SK-N-SH (cell line): Measurements from ENCODE around the gene PHEX. TPM values are rescaled to one million over a fixed set of nuclear protein-coding genes. Genes with fewer than 3 reads are reported as not detected.

Experiments
- CTCF ChIA-PET: fragments of 300-600, 350-600 bp; formaldehyde crosslinking; extraction: SDS; loops from one replicate; lab custom pipeline; 2021; lab: Yijun Ruan, JAX
- POLR2A ChIA-PET: fragments of 350-600 bp; sonication (Branson Sonifier 250); formaldehyde crosslinking; extraction: SDS; loops from one replicate; lab custom pipeline; 2020; ENCODE audit warnings: antibody characterized with exemption, inconsistent platforms; lab: Yijun Ruan, JAX
- DNase-seq: peaks from one replicate; pipeline ENCODE4 v3.0.0; 2012
- H2AFZ ChIP-seq: fragments of 200-600 bp; sonication (generic); 2 replicates; pipeline ENCODE4 v1.8.1; 2016; ENCODE audit warnings: antibody characterized with exemption, mild to moderate bottlenecking, low read depth
- H3F3A ChIP-seq: fragments of 200-600 bp; sonication (generic); replicated peaks from 2 replicates; pipeline ENCODE3; 2016; ENCODE audit warnings: antibody characterized with exemption, mild to moderate bottlenecking; ENCODE audit not compliant: insufficient read depth
- H3K27ac ChIP-seq, 2 experiments: fragments of 200-500 bp in 1 of 2; fragments of 200-600 bp in 1 of 2; sonication (Bioruptor generic) in 1 of 2; sonication (generic), shearing (Covaris generic) in 1 of 2; 2 replicates each; pipeline versions ENCODE4 v1.5.1 to v1.6.1; 2014 to 2016; ENCODE audit warnings: low read depth in 2 of 2, inconsistent platforms in 1 of 2, low read length in 1 of 2, mild to moderate bottlenecking in 1 of 2, mixed read lengths in 1 of 2
- H3K27me3 ChIP-seq: fragments of 200-600 bp; sonication (generic), shearing (Covaris generic); 2 replicates; pipeline ENCODE4 v1.6.1; 2016; ENCODE audit warnings: mixed run types; ENCODE audit not compliant: insufficient read depth
- H3K36me3 ChIP-seq, 2 experiments: fragments of 200-500 bp in 1 of 2; fragments of 200-600 bp in 1 of 2; sonication (Bioruptor generic) in 1 of 2; sonication (generic) in 1 of 2; replicated peaks in 1 of 2; 2 replicates each; pipeline versions ENCODE3 to v1.5.1; 2014 to 2016; ENCODE audit warnings: low read length in 1 of 2, mild to moderate bottlenecking in 1 of 2; ENCODE audit not compliant: insufficient read depth in 2 of 2, control insufficient read depth in 1 of 2
- H3K4me1 ChIP-seq, 2 experiments: fragments of 200-500 bp in 1 of 2; fragments of 200-600 bp in 1 of 2; sonication (Bioruptor generic) in 1 of 2; sonication (generic), shearing (Covaris generic) in 1 of 2; 2 replicates each; pipeline versions ENCODE4 v1.5.1 to v1.6.1; 2014 to 2016; ENCODE audit warnings: low read depth in 1 of 2, low read length in 1 of 2, mixed run types in 1 of 2; ENCODE audit not compliant: insufficient read depth in 2 of 2, control insufficient read depth in 1 of 2
- H3K4me2 ChIP-seq: fragments of 200-600 bp; sonication (generic), shearing (Covaris generic); 2 replicates; pipeline ENCODE4 v1.6.1; 2017; ENCODE audit warnings: mixed run types
- H3K4me3 ChIP-seq, 2 experiments: fragments of 200-500 bp in 1 of 2; fragments of 200-600 bp in 1 of 2; sonication (Bioruptor generic) in 1 of 2; sonication (generic), shearing (Covaris generic) in 1 of 2; 2 replicates each; pipeline versions ENCODE4 v1.5.1 to v1.8.1; 2014 to 2016; ENCODE audit warnings: low read depth in 2 of 2, inconsistent platforms in 1 of 2, low read length in 1 of 2, mild to moderate bottlenecking in 1 of 2, mixed read lengths in 1 of 2, moderate library complexity in 1 of 2
- H3K79me2 ChIP-seq: fragments of 200-600 bp; sonication (generic); 2 replicates; pipeline ENCODE4 v1.8.1; 2017; ENCODE audit warnings: mild to moderate bottlenecking; ENCODE audit not compliant: insufficient read depth
- H3K9ac ChIP-seq: fragments of 200-600 bp; sonication (generic); 2 replicates; pipeline ENCODE4 v1.6.1; 2017; ENCODE audit warnings: mixed run types
- H3K9me2 ChIP-seq: fragments of 200-600 bp; sonication (generic); 2 replicates; pipeline ENCODE4 v1.6.1; 2017; ENCODE audit warnings: mixed run types
- H3K9me3 ChIP-seq: fragments of 200-600 bp; sonication (generic); 2 replicates; pipeline ENCODE4 v1.6.1; 2017; ENCODE audit warnings: mixed run types, mild to moderate bottlenecking, moderate library complexity
- H4K20me1 ChIP-seq: fragments of 200-600 bp; sonication (generic); 2 replicates; pipeline ENCODE4 v1.6.1; 2017; ENCODE audit warnings: mild to moderate bottlenecking, mixed run types; ENCODE audit not compliant: insufficient read depth
- FOXJ3 ChIP-seq: sonication (generic); formaldehyde crosslinking; IDR thresholded peaks from 2 replicates; pipeline ENCODE4 v1.5.1; 2020; ENCODE audit warnings: mild to moderate bottlenecking, missing genetic modification reagents
- MEF2A ChIP-seq: IDR thresholded peaks from 2 replicates; pipeline ENCODE4 v1.4.0; 2012; ENCODE audit warnings: low read depth, borderline replicate concordance
- NFIC ChIP-seq: IDR thresholded peaks from 2 replicates; pipeline ENCODE4 v1.4.0; 2012; ENCODE audit warnings: borderline replicate concordance
- NRF1 ChIP-seq: IDR thresholded peaks from 2 replicates; pipeline ENCODE4 v1.6.1; 2012; ENCODE audit warnings: low read depth, mild to moderate bottlenecking, low read length
- POLR2AphosphoS5 ChIP-seq: IDR thresholded peaks from 2 replicates; pipeline ENCODE4 v1.6.1; 2012; ENCODE audit warnings: low read depth, low read length
- RAD21 ChIP-seq: IDR thresholded peaks from 2 replicates; pipeline ENCODE4 v1.6.1; 2012; ENCODE audit warnings: mild to moderate bottlenecking, low read length
- RXRA ChIP-seq: IDR thresholded peaks from 2 replicates; pipeline ENCODE4 v1.4.0; 2012; ENCODE audit warnings: low read depth, mild to moderate bottlenecking, borderline replicate concordance
- SIN3A ChIP-seq: IDR thresholded peaks from 2 replicates; pipeline ENCODE4 v1.6.1; 2012; ENCODE audit warnings: low read depth, mild to moderate bottlenecking, low read length, moderate library complexity, borderline replicate concordance
- TAF1 ChIP-seq: IDR thresholded peaks from 2 replicates; pipeline ENCODE4 v1.6.1; 2012; ENCODE audit warnings: low read depth, mild to moderate bottlenecking, low read length, moderate library complexity, borderline replicate concordance
- YY1 ChIP-seq: IDR thresholded peaks from 2 replicates; pipeline ENCODE4 v1.4.0; 2012; ENCODE audit warnings: low read depth, mild to moderate bottlenecking
- WGBS: methylation state at CpG from one replicate; pipeline ENCODE4 v1.1.6; 2017; ENCODE audit warnings: low lambda C conversion rate; 5-methylcytosine and 5-hydroxymethylcytosine counted together
- polyA plus RNA-seq, 3 experiments: library from polyadenylated mRNA; depleted of rRNA; stranded (reverse); fragments of >200 nt; gene quantifications; 2 replicates each; pipeline ENCODE4 v1.2.3, GENCODE V29; 2012
- TF ChIP-seq, protein P1 (sequence below): IDR thresholded peaks from 2 replicates; pipeline ENCODE4 v1.6.1; 2012; ENCODE audit warnings: mild to moderate bottlenecking, low read depth, low read length, moderate library complexity
- TF ChIP-seq, protein P2 (sequence below): IDR thresholded peaks from 2 replicates; pipeline ENCODE4; 2012
- TF ChIP-seq, protein P3 (sequence below): IDR thresholded peaks from 2 replicates; pipeline ENCODE4 v1.4.0; 2012; ENCODE audit warnings: low read depth
- TF ChIP-seq, protein P4 (sequence below): IDR thresholded peaks from 2 replicates; pipeline ENCODE4 v1.4.0; 2012; ENCODE audit warnings: low read depth, borderline replicate concordance
- TF ChIP-seq, protein P5 (sequence below): fragments of 200-600 bp; sonication (generic); IDR thresholded peaks from 2 replicates; pipeline ENCODE4 v1.6.1; 2017; ENCODE audit warnings: antibody characterized with exemption, mild to moderate bottlenecking, moderate library complexity

PHEX gene
- polyA plus RNA-seq, 1 of the 3 experiments (the other 2 are of a cell fraction): 0.35 TPM

DNA sequence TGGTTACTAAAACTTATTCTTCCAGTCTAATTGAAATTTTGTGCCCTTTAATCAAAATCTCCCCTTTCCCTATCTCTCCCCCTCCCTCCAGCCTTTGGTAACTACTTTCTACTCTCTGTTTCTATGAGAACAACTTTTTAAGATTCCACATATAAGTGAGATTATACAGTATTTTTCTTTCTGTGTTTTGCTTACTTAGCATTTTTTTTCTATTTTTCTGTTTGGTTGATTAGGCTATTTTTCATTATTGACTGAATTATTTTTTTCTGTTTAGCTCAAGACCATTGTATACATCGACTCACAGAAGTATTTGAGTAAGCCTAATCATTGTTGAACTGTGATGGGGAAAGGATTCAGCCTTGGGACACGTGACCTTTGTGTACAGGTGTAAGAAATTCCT is 116.4 kb downstream of the PHEX start:
- H3K9me2 ChIP-seq: no peaks in the 10 kb centered on the region
- 40% methylated on average over 2 of the region's 2 CpGs for WGBS
- H3K9ac ChIP-seq: no peak overlapping the region
- TF ChIP-seq RAD21 (no peak), YY1 (no peak), MEF2A (no peak), SIN3A (no peak), FOXJ3 (CRISPR knock-in tag) (no peak), NFIC (no peak), RXRA (no peak), NRF1 (no peak), POLR2AphosphoS5 (no peak), TAF1 (no peak)
- TF ChIP-seq, protein P1, sequence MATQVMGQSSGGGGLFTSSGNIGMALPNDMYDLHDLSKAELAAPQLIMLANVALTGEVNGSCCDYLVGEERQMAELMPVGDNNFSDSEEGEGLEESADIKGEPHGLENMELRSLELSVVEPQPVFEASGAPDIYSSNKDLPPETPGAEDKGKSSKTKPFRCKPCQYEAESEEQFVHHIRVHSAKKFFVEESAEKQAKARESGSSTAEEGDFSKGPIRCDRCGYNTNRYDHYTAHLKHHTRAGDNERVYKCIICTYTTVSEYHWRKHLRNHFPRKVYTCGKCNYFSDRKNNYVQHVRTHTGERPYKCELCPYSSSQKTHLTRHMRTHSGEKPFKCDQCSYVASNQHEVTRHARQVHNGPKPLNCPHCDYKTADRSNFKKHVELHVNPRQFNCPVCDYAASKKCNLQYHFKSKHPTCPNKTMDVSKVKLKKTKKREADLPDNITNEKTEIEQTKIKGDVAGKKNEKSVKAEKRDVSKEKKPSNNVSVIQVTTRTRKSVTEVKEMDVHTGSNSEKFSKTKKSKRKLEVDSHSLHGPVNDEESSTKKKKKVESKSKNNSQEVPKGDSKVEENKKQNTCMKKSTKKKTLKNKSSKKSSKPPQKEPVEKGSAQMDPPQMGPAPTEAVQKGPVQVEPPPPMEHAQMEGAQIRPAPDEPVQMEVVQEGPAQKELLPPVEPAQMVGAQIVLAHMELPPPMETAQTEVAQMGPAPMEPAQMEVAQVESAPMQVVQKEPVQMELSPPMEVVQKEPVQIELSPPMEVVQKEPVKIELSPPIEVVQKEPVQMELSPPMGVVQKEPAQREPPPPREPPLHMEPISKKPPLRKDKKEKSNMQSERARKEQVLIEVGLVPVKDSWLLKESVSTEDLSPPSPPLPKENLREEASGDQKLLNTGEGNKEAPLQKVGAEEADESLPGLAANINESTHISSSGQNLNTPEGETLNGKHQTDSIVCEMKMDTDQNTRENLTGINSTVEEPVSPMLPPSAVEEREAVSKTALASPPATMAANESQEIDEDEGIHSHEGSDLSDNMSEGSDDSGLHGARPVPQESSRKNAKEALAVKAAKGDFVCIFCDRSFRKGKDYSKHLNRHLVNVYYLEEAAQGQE: no peak
- TF ChIP-seq, protein P2, sequence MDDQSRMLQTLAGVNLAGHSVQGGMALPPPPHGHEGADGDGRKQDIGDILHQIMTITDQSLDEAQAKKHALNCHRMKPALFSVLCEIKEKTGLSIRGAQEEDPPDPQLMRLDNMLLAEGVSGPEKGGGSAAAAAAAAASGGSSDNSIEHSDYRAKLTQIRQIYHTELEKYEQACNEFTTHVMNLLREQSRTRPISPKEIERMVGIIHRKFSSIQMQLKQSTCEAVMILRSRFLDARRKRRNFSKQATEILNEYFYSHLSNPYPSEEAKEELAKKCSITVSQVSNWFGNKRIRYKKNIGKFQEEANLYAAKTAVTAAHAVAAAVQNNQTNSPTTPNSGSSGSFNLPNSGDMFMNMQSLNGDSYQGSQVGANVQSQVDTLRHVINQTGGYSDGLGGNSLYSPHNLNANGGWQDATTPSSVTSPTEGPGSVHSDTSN: no peak
- TF ChIP-seq, protein P3, sequence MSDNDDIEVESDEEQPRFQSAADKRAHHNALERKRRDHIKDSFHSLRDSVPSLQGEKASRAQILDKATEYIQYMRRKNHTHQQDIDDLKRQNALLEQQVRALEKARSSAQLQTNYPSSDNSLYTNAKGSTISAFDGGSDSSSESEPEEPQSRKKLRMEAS: no peak
- TF ChIP-seq, protein P4, sequence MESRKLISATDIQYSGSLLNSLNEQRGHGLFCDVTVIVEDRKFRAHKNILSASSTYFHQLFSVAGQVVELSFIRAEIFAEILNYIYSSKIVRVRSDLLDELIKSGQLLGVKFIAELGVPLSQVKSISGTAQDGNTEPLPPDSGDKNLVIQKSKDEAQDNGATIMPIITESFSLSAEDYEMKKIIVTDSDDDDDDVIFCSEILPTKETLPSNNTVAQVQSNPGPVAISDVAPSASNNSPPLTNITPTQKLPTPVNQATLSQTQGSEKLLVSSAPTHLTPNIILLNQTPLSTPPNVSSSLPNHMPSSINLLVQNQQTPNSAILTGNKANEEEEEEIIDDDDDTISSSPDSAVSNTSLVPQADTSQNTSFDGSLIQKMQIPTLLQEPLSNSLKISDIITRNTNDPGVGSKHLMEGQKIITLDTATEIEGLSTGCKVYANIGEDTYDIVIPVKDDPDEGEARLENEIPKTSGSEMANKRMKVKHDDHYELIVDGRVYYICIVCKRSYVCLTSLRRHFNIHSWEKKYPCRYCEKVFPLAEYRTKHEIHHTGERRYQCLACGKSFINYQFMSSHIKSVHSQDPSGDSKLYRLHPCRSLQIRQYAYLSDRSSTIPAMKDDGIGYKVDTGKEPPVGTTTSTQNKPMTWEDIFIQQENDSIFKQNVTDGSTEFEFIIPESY: no peak
- TF ChIP-seq, protein P5, sequence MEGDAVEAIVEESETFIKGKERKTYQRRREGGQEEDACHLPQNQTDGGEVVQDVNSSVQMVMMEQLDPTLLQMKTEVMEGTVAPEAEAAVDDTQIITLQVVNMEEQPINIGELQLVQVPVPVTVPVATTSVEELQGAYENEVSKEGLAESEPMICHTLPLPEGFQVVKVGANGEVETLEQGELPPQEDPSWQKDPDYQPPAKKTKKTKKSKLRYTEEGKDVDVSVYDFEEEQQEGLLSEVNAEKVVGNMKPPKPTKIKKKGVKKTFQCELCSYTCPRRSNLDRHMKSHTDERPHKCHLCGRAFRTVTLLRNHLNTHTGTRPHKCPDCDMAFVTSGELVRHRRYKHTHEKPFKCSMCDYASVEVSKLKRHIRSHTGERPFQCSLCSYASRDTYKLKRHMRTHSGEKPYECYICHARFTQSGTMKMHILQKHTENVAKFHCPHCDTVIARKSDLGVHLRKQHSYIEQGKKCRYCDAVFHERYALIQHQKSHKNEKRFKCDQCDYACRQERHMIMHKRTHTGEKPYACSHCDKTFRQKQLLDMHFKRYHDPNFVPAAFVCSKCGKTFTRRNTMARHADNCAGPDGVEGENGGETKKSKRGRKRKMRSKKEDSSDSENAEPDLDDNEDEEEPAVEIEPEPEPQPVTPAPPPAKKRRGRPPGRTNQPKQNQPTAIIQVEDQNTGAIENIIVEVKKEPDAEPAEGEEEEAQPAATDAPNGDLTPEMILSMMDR: no peak
- POLR2A ChIA-PET: no interaction called here
- no peak overlapping the region for H2AFZ ChIP-seq
- H3K27ac ChIP-seq: no peak overlapping the region
- H3K79me2 ChIP-seq: no peaks in the 10 kb centered on the region
- H3K4me2 ChIP-seq: no peak overlapping the region
- no peaks in the 10 kb centered on the region for H4K20me1 ChIP-seq
- H3K36me3 ChIP-seq: no peaks in the 10 kb centered on the region
- H3F3A ChIP-seq: no peaks in the 10 kb centered on the region
- no peaks in the 10 kb centered on the region for H3K4me1 ChIP-seq
- H3K27me3 ChIP-seq: no peaks in the 10 kb centered on the region
- H3K4me3 ChIP-seq: no peak overlapping the region
- H3K9me3 ChIP-seq: no peaks in the 10 kb centered on the region
- no peak for DNase-seq
- CTCF ChIA-PET: interaction anchor here (1.2 to 3.4 kb wide), 2 partner anchors 13 to 14 kb away, joined by 4 to 16 read pairs; no protein-coding TSS in a partner anchor
